WERI-Rb-1 (cell line): ENCODE measurements around the gene AMBRA1.

ENCODE experiments used
- DNase-seq: peaks from one replicate; pipeline ENCODE4 v3.0.0-alpha.2; 2020
- H3K27ac ChIP-seq: fragments of 250-450 bp; sonication (Bioruptor Pico); 2 replicates; pipeline ENCODE4 v1.5.1; 2020; ENCODE audit warnings: mild to moderate bottlenecking, moderate library complexity
- H3K27me3 ChIP-seq: fragments of 250-450 bp; sonication (Bioruptor Pico); 2 replicates; pipeline ENCODE4 v1.5.1; 2021; ENCODE audit warnings: mild to moderate bottlenecking, low read depth, moderate library complexity; ENCODE audit not compliant: insufficient read depth, severe bottlenecking
- H3K36me3 ChIP-seq: fragments of 250-450 bp; sonication (Bioruptor Pico); 2 replicates; pipeline ENCODE4 v1.5.1; 2020; ENCODE audit warnings: mild to moderate bottlenecking, moderate library complexity
- H3K4me3 ChIP-seq: 2 replicates; pipeline ENCODE4 v1.5.1; 2011; ENCODE audit warnings: low read depth, mild to moderate bottlenecking, control low read depth, low read length
- H3K9me3 ChIP-seq: fragments of 250-450 bp; sonication (Bioruptor Pico); 2 replicates; pipeline ENCODE4 v1.5.1; 2021; ENCODE audit warnings: mild to moderate bottlenecking, moderate library complexity; ENCODE audit not compliant: severe bottlenecking
- CTCF ChIP-seq: IDR thresholded peaks from 2 replicates; pipeline ENCODE4 v1.5.1; 2011; ENCODE audit warnings: low read depth, mild to moderate bottlenecking, control low read depth, inconsistent platforms, low read length

Gene AMBRA1

GRCh38 chr11:46404476-46405017, 189.3 kb downstream of the AMBRA1 start:
- Histone ChIP-seq H3K36me3 (peaks cover 63% of the 10 kb centered on the region), H3K27ac (no peak overlapping the region), H3K27me3 (no peaks in the 10 kb centered on the region), H3K9me3 (no peaks in the 10 kb centered on the region), H3K4me3 (no peak overlapping the region)
- no peak for DNase-seq
- TF ChIP-seq CTCF, result no peak

GRCh38 chr11:46402957-46403902, 190.6 kb downstream of the AMBRA1 start:
- TF ChIP-seq CTCF, result no peak
- Histone ChIP-seq H3K27me3 (no peaks in the 10 kb centered on the region), H3K4me3 (no peak overlapping the region), H3K9me3 (no peaks in the 10 kb centered on the region), H3K36me3 (peaks cover 52% of the 10 kb centered on the region), H3K27ac (no peak overlapping the region)
- DNase-seq, result no peak

- H3K27ac ChIP-seq, result no peak overlapping the region
- peaks cover 31% of the 10 kb centered on the region for H3K36me3 ChIP-seq
- H3K9me3 ChIP-seq, result no peaks in the 10 kb centered on the region
- TF ChIP-seq CTCF, result no peak
- H3K4me3 ChIP-seq, result no peak overlapping the region
- H3K27me3 ChIP-seq, result no peaks in the 10 kb centered on the region
- DNase-seq, result no peak
Measured at GRCh38 chr11:46397526-46397925, 196.3 kb downstream of the AMBRA1 start.

GRCh38 chr11:46393759-46394158, 200.1 kb downstream of the AMBRA1 start:
- H3K4me3 ChIP-seq, result peak overlapping the region; percentile 70; the same call in 1 of the 2 replicates
- peaks cover 25% of the 10 kb centered on the region for H3K36me3 ChIP-seq
- H3K27me3 ChIP-seq, result peaks cover 8% of the 10 kb centered on the region
- no peak for DNase-seq
- no peaks in the 10 kb centered on the region for H3K9me3 ChIP-seq
- no peak overlapping the region for H3K27ac ChIP-seq
- no peak for TF ChIP-seq CTCF

- no peak for DNase-seq
- H3K27me3 ChIP-seq, result peaks cover 8% of the 10 kb centered on the region
- no peak overlapping the region for H3K27ac ChIP-seq
- no peaks in the 10 kb centered on the region for H3K9me3 ChIP-seq
- peaks cover 25% of the 10 kb centered on the region for H3K36me3 ChIP-seq
- TF ChIP-seq CTCF, result no peak
- peak overlapping the region; percentile 70 for H3K4me3 ChIP-seq
Measured at GRCh38 chr11:46393231-46393616, 200.6 kb downstream of the AMBRA1 start.
